Superior temporal gyrus (tissue), 1 donor: ENCODE data around the gene ANXA4.
"Not testable (repeated sequence)": the region's sequence is repeated elsewhere in the genome, so short reads cannot be mapped to it uniquely, and the experiment has no call there.

Experiments used
- DNase-seq: peaks from one replicate; pipeline ENCODE4 v3.0.0-alpha.2; 2016; ENCODE audit errors: extremely low spot score

ANXA4 gene

GRCh38 chr2:69804416-69804815 is 62.5 kb downstream of the ANXA4 start:
- no peak for DNase-seq

GRCh38 chr2:69805887-69806286 is 64.0 kb downstream of the ANXA4 start:
- no peak for DNase-seq

- no peak for DNase-seq
Measured at GRCh38 chr2:69807821-69808540, 66.0 kb downstream of the ANXA4 start.

- no peak for DNase-seq
Measured at GRCh38 chr2:69810550-69810949, 68.6 kb downstream of the ANXA4 start.

- DNase-seq: peak; percentile 60
Measured at GRCh38 chr2:69811018-69811417, 69.1 kb downstream of the ANXA4 start.

GRCh38 chr2:69811591-69811990 is 69.7 kb downstream of the ANXA4 start:
- no peak for DNase-seq

GRCh38 chr2:69815717-69816116 is 73.8 kb downstream of the ANXA4 start:
- no peak for DNase-seq

GRCh38 chr2:69816923-69817542 is 75.1 kb downstream of the ANXA4 start:
- peak; percentile 99 for DNase-seq

GRCh38 chr2:69817729-69818501 is 76.0 kb downstream of the ANXA4 start:
- no peak for DNase-seq

GRCh38 chr2:69827796-69828540 is 86.0 kb downstream of the ANXA4 start:
- no peak for DNase-seq

- DNase-seq: no peak
Measured at GRCh38 chr2:69828938-69829255, 87.0 kb downstream of the ANXA4 start.

GRCh38 chr2:69829256-69830044 is 87.5 kb downstream of the ANXA4 start, which contains the start of gene GMCL1:
Gene GMCL1, plus strand, starts transcription at chr2:69829660. Its CDS starts 233 bp downstream, at chr2:69829893.
- DNase-seq: peak; percentile 96

- no peak for DNase-seq
Measured at GRCh38 chr2:69830045-69830905, 88.3 kb downstream of the ANXA4 start.

GRCh38 chr2:69830906-69831241 is 88.9 kb downstream of the ANXA4 start:
- DNase-seq: not testable (repeated sequence)

- DNase-seq: no peak
Measured at GRCh38 chr2:69831354-69831905, 89.5 kb downstream of the ANXA4 start.

- no peak for DNase-seq
Measured at GRCh38 chr2:69833752-69834151, 91.8 kb downstream of the ANXA4 start.

GRCh38 chr2:69835666-69836065 is 93.7 kb downstream of the ANXA4 start:
- DNase-seq: no peak

GRCh38 chr2:69836316-69836715 is 94.4 kb downstream of the ANXA4 start:
- DNase-seq: no peak

GRCh38 chr2:69837533-69837932 is 95.6 kb downstream of the ANXA4 start:
- no peak for DNase-seq

- DNase-seq: no peak
Measured at GRCh38 chr2:69843993-69844392, 102.1 kb downstream of the ANXA4 start.
